HEK293 (cell line): ENCODE results near the gene PMAIP1.

Experiments
- CTCF ChIA-PET: fragments of 350-600 bp; formaldehyde crosslinking; extraction: SDS; loops from one replicate; lab custom pipeline; 2021; ENCODE audit warnings: antibody characterized with exemption; lab: Yijun Ruan, JAX
- POLR2A ChIA-PET: fragments of 300-600 bp; formaldehyde crosslinking; extraction: SDS; loops from one replicate; lab custom pipeline; 2020; ENCODE audit warnings: antibody characterized with exemption, inconsistent platforms; lab: Yijun Ruan, JAX
- H3K27ac ChIP-seq: fragments of 200-500 bp; sonication (Bioruptor generic); 2 replicates; pipeline ENCODE4 v1.5.1; 2014; ENCODE audit warnings: low read depth, low read length, control low read depth, inconsistent platforms; ENCODE audit errors: extremely low read depth
- H3K36me3 ChIP-seq, 2 experiments: fragments of 200-500 bp in 1 of 2; sonication (Bioruptor generic) in 1 of 2; 1 replicate in 1 of 2; 2 replicates in 1 of 2; pipeline ENCODE4 v1.5.1; 2014 to 2017; ENCODE audit warnings: inconsistent platforms in 2 of 2, low read length in 2 of 2; ENCODE audit not compliant: control insufficient read depth in 2 of 2, insufficient read depth in 1 of 2
- H3K4me1 ChIP-seq: fragments of 200-500 bp; sonication (Bioruptor generic); 2 replicates; pipeline ENCODE4 v1.5.1; 2014; ENCODE audit warnings: mild to moderate bottlenecking, low read length, inconsistent platforms; ENCODE audit not compliant: control insufficient read depth, insufficient read depth
- H3K4me3 ChIP-seq: 2 replicates; pipeline ENCODE4 v1.5.1; 2011; ENCODE audit warnings: low read depth, mild to moderate bottlenecking, control low read depth, low read length, moderate library complexity
- H3K9me3 ChIP-seq: fragments of 200-500 bp; sonication (Bioruptor generic); 2 replicates; pipeline ENCODE4 v1.5.1; 2014; ENCODE audit warnings: low read depth, low read length, inconsistent platforms; ENCODE audit not compliant: control insufficient read depth, insufficient read depth
- BCL6B ChIP-seq: fragments of 450-650 bp; formaldehyde crosslinking; IDR thresholded peaks from 2 replicates; pipeline ENCODE4 v1.5.1; 2017; ENCODE audit warnings: missing biosample characterization, missing genetic modification characterization
- CTCF ChIP-seq: fragments of 450-650 bp; formaldehyde crosslinking; IDR thresholded peaks from 2 replicates; pipeline ENCODE4 v1.5.1; 2016; ENCODE audit warnings: missing biosample characterization, missing genetic modification characterization
- GFI1B ChIP-seq: fragments of 450-650 bp; formaldehyde crosslinking; IDR thresholded peaks from 2 replicates; pipeline ENCODE4 v1.5.1; 2016; ENCODE audit warnings: missing biosample characterization, missing genetic modification characterization
- KLF17 ChIP-seq: fragments of 450-650 bp; formaldehyde crosslinking; IDR thresholded peaks from 2 replicates; pipeline ENCODE4 v1.5.1; 2016; ENCODE audit warnings: missing biosample characterization, missing genetic modification characterization
- KLF9 ChIP-seq: fragments of 450-650 bp; formaldehyde crosslinking; IDR thresholded peaks from 2 replicates; pipeline ENCODE4 v1.5.1; 2016; ENCODE audit warnings: missing biosample characterization, missing genetic modification characterization, low read depth
- WT1 ChIP-seq: fragments of 450-650 bp; formaldehyde crosslinking; IDR thresholded peaks from 2 replicates; pipeline ENCODE4 v1.5.1; 2016; ENCODE audit warnings: missing biosample characterization, missing genetic modification characterization
- ZBTB20 ChIP-seq: fragments of 450-650 bp; formaldehyde crosslinking; IDR thresholded peaks from 2 replicates; pipeline ENCODE4 v1.5.1; 2016; ENCODE audit warnings: missing biosample characterization, missing genetic modification characterization
- ZBTB21 ChIP-seq: fragments of 450-650 bp; formaldehyde crosslinking; IDR thresholded peaks from 2 replicates; pipeline ENCODE4 v1.5.1; 2017; ENCODE audit warnings: missing biosample characterization, missing genetic modification characterization
- ZFP41 ChIP-seq: fragments of 450-650 bp; formaldehyde crosslinking; IDR thresholded peaks from 2 replicates; pipeline ENCODE4 v1.5.1; 2016; ENCODE audit warnings: missing biosample characterization, missing genetic modification characterization, borderline replicate concordance
- ZNF112 ChIP-seq: fragments of 450-650 bp; formaldehyde crosslinking; IDR thresholded peaks from 2 replicates; pipeline ENCODE4 v1.5.0; 2017; ENCODE audit warnings: missing biosample characterization, missing genetic modification characterization
- ZNF114 ChIP-seq: fragments of 450-650 bp; formaldehyde crosslinking; IDR thresholded peaks from 2 replicates; pipeline ENCODE4 v1.5.0; 2017; ENCODE audit warnings: missing biosample characterization, missing genetic modification characterization
- ZNF140 ChIP-seq: fragments of 450-650 bp; formaldehyde crosslinking; IDR thresholded peaks from 2 replicates; pipeline ENCODE4 v1.5.1; 2016; ENCODE audit warnings: missing biosample characterization, missing genetic modification characterization
- ZNF148 ChIP-seq: fragments of 450-650 bp; formaldehyde crosslinking; IDR thresholded peaks from 2 replicates; pipeline ENCODE4 v1.5.0; 2017; ENCODE audit warnings: missing biosample characterization, missing genetic modification characterization, borderline replicate concordance
- ZNF2 ChIP-seq: fragments of 450-650 bp; formaldehyde crosslinking; IDR thresholded peaks from 2 replicates; pipeline ENCODE4 v1.5.1; 2016; ENCODE audit warnings: missing biosample characterization, missing genetic modification characterization
- ZNF211 ChIP-seq: fragments of 450-650 bp; formaldehyde crosslinking; IDR thresholded peaks from 2 replicates; pipeline ENCODE4 v1.5.1; 2016; ENCODE audit warnings: low read depth, missing biosample characterization, missing genetic modification characterization
- ZNF311 ChIP-seq: fragments of 450-650 bp; formaldehyde crosslinking; IDR thresholded peaks from 2 replicates; pipeline ENCODE4 v1.5.1; 2017; ENCODE audit warnings: missing biosample characterization, missing genetic modification characterization, borderline replicate concordance
- ZNF350 ChIP-seq: fragments of 450-650 bp; formaldehyde crosslinking; IDR thresholded peaks from 2 replicates; pipeline ENCODE4 v1.5.0; 2017; ENCODE audit warnings: missing biosample characterization, mild to moderate bottlenecking, missing genetic modification characterization
- ZNF366 ChIP-seq: fragments of 450-650 bp; formaldehyde crosslinking; conservative IDR thresholded peaks from 2 replicates; pipeline ENCODE4 v1.5.1; 2016; ENCODE audit warnings: missing biosample characterization, missing genetic modification characterization
- ZNF423 ChIP-seq: fragments of 450-650 bp; formaldehyde crosslinking; IDR thresholded peaks from 2 replicates; pipeline ENCODE4 v1.5.1; 2016; ENCODE audit warnings: missing biosample characterization, missing genetic modification characterization
- ZNF426 ChIP-seq: fragments of 450-650 bp; formaldehyde crosslinking; IDR thresholded peaks from 2 replicates; pipeline ENCODE4 v1.5.1; 2017; ENCODE audit warnings: missing biosample characterization, missing genetic modification characterization, mild to moderate bottlenecking, inconsistent platforms, moderate library complexity
- ZNF514 ChIP-seq: fragments of 450-650 bp; formaldehyde crosslinking; IDR thresholded peaks from 2 replicates; pipeline ENCODE4 v1.5.1; 2016; ENCODE audit warnings: missing biosample characterization, missing genetic modification characterization
- ZNF518A ChIP-seq: fragments of 450-650 bp; formaldehyde crosslinking; conservative IDR thresholded peaks from 2 replicates; pipeline ENCODE4 v1.5.1; 2016; ENCODE audit warnings: low read depth, missing biosample characterization, missing genetic modification characterization
- ZNF626 ChIP-seq: fragments of 450-650 bp; sonication (Bioruptor Pico); formaldehyde crosslinking; IDR thresholded peaks from 2 replicates; pipeline ENCODE4 v1.5.1; 2018; ENCODE audit warnings: missing biosample characterization, missing genetic modification characterization, inconsistent platforms
- ZNF639 ChIP-seq: fragments of 450-650 bp; formaldehyde crosslinking; IDR thresholded peaks from 2 replicates; pipeline ENCODE4 v1.5.1; 2016; ENCODE audit warnings: missing biosample characterization, missing genetic modification characterization
- ZNF701 ChIP-seq: fragments of 450-650 bp; formaldehyde crosslinking; IDR thresholded peaks from 2 replicates; pipeline ENCODE4 v1.5.1; 2016; ENCODE audit warnings: missing biosample characterization, missing genetic modification characterization
- ZSCAN23 ChIP-seq: fragments of 450-650 bp; formaldehyde crosslinking; IDR thresholded peaks from 2 replicates; pipeline ENCODE4 v1.5.1; 2016; ENCODE audit warnings: missing biosample characterization, missing genetic modification characterization

The PMAIP1 gene

GRCh38 chr18:59905686-59906091, 5.9 kb downstream of the PMAIP1 start:
- H3K36me3 ChIP-seq: peaks cover 29 to 35% of the 10 kb centered on the region in 2 experiments
- H3K4me3 ChIP-seq: no peak overlapping the region
- H3K4me1 ChIP-seq: peaks cover 40% of the 10 kb centered on the region
- ChIA-PET POLR2A (interaction anchor here (0.7 to 3.5 kb wide), 22 partner anchors 9 to 363 kb away, joined by 3 to 34 read pairs (median 5); no protein-coding TSS in a partner anchor), CTCF (interaction anchor here (0.6 to 1.9 kb wide), 6 partner anchors 13 to 274 kb away, joined by 3 to 15 read pairs (median 5); no protein-coding TSS in a partner anchor)
- H3K27ac ChIP-seq: peak overlapping the region; percentile 28; the same call in 1 of the 2 replicates
- no peaks in the 10 kb centered on the region for H3K9me3 ChIP-seq
- TF ChIP-seq KLF9 (tag by site-specific recombination): no peak
- no peak for TF ChIP-seq ZNF114
- TF ChIP-seq ZNF639: 0 out of 2 replicates have a peak, but pooled peaks have one; percentile 51
- TF ChIP-seq ZNF211: no peak
- TF ChIP-seq BCL6B: no peak
- no peak for TF ChIP-seq ZNF423 (tag by site-specific recombination)
- no peak for TF ChIP-seq WT1
- TF ChIP-seq ZNF140: no peak
- no peak for TF ChIP-seq ZBTB21 (tag by site-specific recombination)
- no peak for TF ChIP-seq ZNF366 (tag by site-specific recombination)
- TF ChIP-seq ZFP41 (tag by site-specific recombination): no peak
- TF ChIP-seq ZNF426 (tag by site-specific recombination): no peak
- TF ChIP-seq KLF17 (tag by site-specific recombination): 0 out of 2 replicates have a peak, but pooled peaks have one; percentile 23
- no peak for TF ChIP-seq CTCF (tag by site-specific recombination)
- no peak for TF ChIP-seq ZNF518A (tag by site-specific recombination)
- no peak for TF ChIP-seq ZNF514 (tag by site-specific recombination)
- no peak for TF ChIP-seq ZBTB20 (tag by site-specific recombination)
- TF ChIP-seq ZNF701 (tag by site-specific recombination): no peak
- peak; percentile 59 for TF ChIP-seq GFI1B (tag by site-specific recombination)
- TF ChIP-seq ZNF626 (tag by site-specific recombination): no peak
- TF ChIP-seq ZNF2: no peak
- no peak for TF ChIP-seq ZNF148 (tag by site-specific recombination)
- TF ChIP-seq ZNF350 (tag by site-specific recombination): no peak
- TF ChIP-seq ZNF311 (tag by site-specific recombination): no peak
- TF ChIP-seq ZSCAN23 (tag by site-specific recombination): no peak
- TF ChIP-seq ZNF112 (tag by site-specific recombination): no peak
